Sigmoid colon (tissue), 4 donors: Measurements from ENCODE around the gene NEDD8.

Experiments
- POLR2A ChIP-seq, 2 donors: fragments of 450-650 bp; IDR thresholded peaks; one replicate each; pipeline ENCODE4 v1.6.1; 2016; ENCODE audit warnings: antibody characterized with exemption in 2 of 2, mild to moderate bottlenecking in 2 of 2, moderate library complexity in 2 of 2
- POLR2AphosphoS5 ChIP-seq, 4 donors: sonication (generic); formaldehyde crosslinking; IDR thresholded peaks; one replicate each; pipeline ENCODE4 v1.6.1; 2017; ENCODE audit warnings: antibody characterized with exemption in 4 of 4
- TF ChIP-seq, protein P1 (sequence below), 4 experiments: fragments of 450-650 bp in 3 of 4; fragments of 200-600 bp in 1 of 4; IDR thresholded peaks; one replicate each; pipeline ENCODE4 v1.5.1; 2016 to 2019; ENCODE audit warnings: antibody characterized with exemption in 4 of 4, mild to moderate bottlenecking in 3 of 4, moderate library complexity in 2 of 4

DNA sequence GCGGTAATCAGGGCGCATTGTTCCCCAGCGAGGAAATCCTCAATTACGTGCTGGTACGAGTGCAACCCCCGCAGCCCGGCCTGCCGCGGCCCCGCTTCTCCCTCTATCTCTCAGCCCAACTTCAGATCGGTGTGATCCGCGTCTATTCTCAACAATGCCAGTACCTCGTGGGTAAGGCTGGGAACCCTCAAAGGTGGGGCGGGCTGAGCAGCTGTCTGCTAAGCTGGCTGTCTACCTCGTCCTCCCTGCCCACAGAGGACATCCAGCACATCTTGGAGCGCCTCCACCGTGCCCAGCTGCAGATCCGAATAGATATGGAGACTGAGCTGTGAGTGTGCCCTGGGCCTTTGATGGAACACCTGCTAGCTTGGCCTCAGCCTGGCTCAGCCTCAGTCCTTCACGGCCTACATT lies 59.3 kb downstream of the NEDD8 start:
- TF ChIP-seq, protein P1, sequence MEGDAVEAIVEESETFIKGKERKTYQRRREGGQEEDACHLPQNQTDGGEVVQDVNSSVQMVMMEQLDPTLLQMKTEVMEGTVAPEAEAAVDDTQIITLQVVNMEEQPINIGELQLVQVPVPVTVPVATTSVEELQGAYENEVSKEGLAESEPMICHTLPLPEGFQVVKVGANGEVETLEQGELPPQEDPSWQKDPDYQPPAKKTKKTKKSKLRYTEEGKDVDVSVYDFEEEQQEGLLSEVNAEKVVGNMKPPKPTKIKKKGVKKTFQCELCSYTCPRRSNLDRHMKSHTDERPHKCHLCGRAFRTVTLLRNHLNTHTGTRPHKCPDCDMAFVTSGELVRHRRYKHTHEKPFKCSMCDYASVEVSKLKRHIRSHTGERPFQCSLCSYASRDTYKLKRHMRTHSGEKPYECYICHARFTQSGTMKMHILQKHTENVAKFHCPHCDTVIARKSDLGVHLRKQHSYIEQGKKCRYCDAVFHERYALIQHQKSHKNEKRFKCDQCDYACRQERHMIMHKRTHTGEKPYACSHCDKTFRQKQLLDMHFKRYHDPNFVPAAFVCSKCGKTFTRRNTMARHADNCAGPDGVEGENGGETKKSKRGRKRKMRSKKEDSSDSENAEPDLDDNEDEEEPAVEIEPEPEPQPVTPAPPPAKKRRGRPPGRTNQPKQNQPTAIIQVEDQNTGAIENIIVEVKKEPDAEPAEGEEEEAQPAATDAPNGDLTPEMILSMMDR (IDR thresholded peaks at IDR 0.05) = no peak
- TF ChIP-seq POLR2AphosphoS5 (IDR thresholded peaks at IDR 0.05) (no peak), POLR2A (IDR thresholded peaks at IDR 0.05) (no peak)
